ENCODE results near the gene ASIC4.

The ASIC4 gene

DNA sequence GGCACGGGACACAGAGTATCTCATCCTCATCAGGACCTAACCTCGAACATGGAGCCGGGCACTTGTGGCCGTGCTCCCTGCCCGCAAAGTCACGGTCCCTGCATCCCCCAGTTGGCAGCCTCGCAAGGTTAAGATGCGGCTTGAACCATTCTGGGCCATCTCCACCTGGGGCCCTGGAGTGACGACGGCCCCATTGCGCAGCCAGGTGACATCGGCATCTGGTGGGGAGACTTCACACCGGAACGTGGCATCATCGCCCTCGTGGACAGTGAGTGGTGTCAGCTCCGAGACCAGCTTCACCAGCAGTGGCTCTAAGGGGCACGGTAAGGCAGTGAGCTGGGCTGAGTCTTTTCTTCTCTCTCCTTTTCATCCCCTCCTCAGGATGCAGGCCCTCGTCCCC, 42.1 kb downstream of the ASIC4 start:
- in situ Hi-C loops (cut with MboI; ENCODE audit: low pct_unique_long_range_greater_than_20kb, low sequenced_read_pairs, unreplicated experiment) = no loop called here
- TF ChIP-seq CTCF (IDR thresholded peaks at IDR 0.05; ENCODE audit: extremely low read depth, insufficient read depth, missing control alignments) = no peak
- DNase-seq (ENCODE audit: low spot score) = no peak

GRCh38 chr2:219557320-219557719, 43.0 kb downstream of the ASIC4 start:
- no peak for TF ChIP-seq CTCF (IDR thresholded peaks at IDR 0.05; ENCODE audit: extremely low read depth, insufficient read depth, missing control alignments)
- DNase-seq (ENCODE audit: low spot score) = no peak
- in situ Hi-C loops (cut with MboI; ENCODE audit: low pct_unique_long_range_greater_than_20kb, low sequenced_read_pairs, unreplicated experiment) = no loop called here

- in situ Hi-C loops (cut with MboI; ENCODE audit: low pct_unique_long_range_greater_than_20kb, low sequenced_read_pairs, unreplicated experiment) = no loop called here
- DNase-seq (ENCODE audit: low spot score) = no peak
- no peak for TF ChIP-seq CTCF (IDR thresholded peaks at IDR 0.05; ENCODE audit: extremely low read depth, insufficient read depth, missing control alignments)
Observed at GRCh38 chr2:219557791-219558785, 43.8 kb downstream of the ASIC4 start.

- in situ Hi-C loops (cut with MboI; ENCODE audit: low pct_unique_long_range_greater_than_20kb, low sequenced_read_pairs, unreplicated experiment) = no loop called here
- no peak for DNase-seq (ENCODE audit: low spot score)
- TF ChIP-seq CTCF (IDR thresholded peaks at IDR 0.05; ENCODE audit: extremely low read depth, insufficient read depth, missing control alignments) = no peak
Observed at GRCh38 chr2:219559156-219559915, 45.1 kb downstream of the ASIC4 start.

- peak; percentile 69 for TF ChIP-seq CTCF (IDR thresholded peaks at IDR 0.05; ENCODE audit: extremely low read depth, insufficient read depth, missing control alignments)
- peak; percentile 80 for DNase-seq (ENCODE audit: low spot score)
- in situ Hi-C loops (cut with MboI; ENCODE audit: low pct_unique_long_range_greater_than_20kb, low sequenced_read_pairs, unreplicated experiment) = no loop called here
Observed at GRCh38 chr2:219560037-219560892, 46.0 kb downstream of the ASIC4 start.

DNA sequence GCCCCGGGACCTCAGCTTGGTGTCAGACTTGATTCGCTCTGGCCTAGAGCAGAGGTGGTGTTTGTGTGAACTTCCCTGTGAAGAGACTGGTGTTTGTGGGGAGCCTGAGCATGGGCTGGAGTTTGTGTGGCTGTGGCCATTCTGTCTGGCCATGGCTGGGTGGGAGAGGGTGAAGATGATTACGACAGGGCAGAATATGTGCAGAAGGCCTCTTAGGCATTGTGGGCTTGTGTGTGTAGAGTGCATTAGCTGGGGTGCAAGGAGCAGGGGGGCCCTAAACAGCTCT, 46.6 kb downstream of the ASIC4 start:
- DNase-seq (ENCODE audit: low spot score) = no peak
- no peak for TF ChIP-seq CTCF (IDR thresholded peaks at IDR 0.05; ENCODE audit: extremely low read depth, insufficient read depth, missing control alignments)
- in situ Hi-C loops (cut with MboI; ENCODE audit: low pct_unique_long_range_greater_than_20kb, low sequenced_read_pairs, unreplicated experiment) = no loop called here
